ENCODE data around the gene SLC1A1. TPM values are rescaled to one million over a fixed set of nuclear protein-coding genes. Genes with fewer than 3 reads are reported as not detected.

SLC1A1 gene
- total RNA-seq, 6 experiments from 2014 or later = 22.0 to 82.7 (median 38.7) TPM

- H3K4me3 ChIP-seq = no peak overlapping the region
- no peaks in the 10 kb centered on the region for H3K9me3 ChIP-seq
- WGBS (ENCODE audit: insufficient coverage, low coverage, low lambda C conversion rate, missing lambda C conversion rate) = 17% methylated on average over 1 of the region's 1 CpG
- TF ChIP-seq POLR2A (IDR thresholded peaks at IDR 0.05) (no peak), CTCF (IDR thresholded peaks at IDR 0.05) (no peak)
- peaks cover 0 to 14% (median 2%) of the 10 kb centered on the region in 4 donors for H3K36me3 ChIP-seq
- no peaks in the 10 kb centered on the region for H3K27me3 ChIP-seq
- ATAC-seq (peak; percentile 39 to 65 (median 59)), DNase-seq (peak in 1 of 3 donors; percentile 75)
- intact Hi-C loops (cut with DNase I) = no loop called here
- peaks cover 0 to 85% (median 33%) of the 10 kb centered on the region in 4 donors for H3K4me1 ChIP-seq
- H3K27ac ChIP-seq = peak overlapping the region; percentile 72 to 97 (median 94)
Observed at GRCh38 chr9:4581861-4582565, 91.7 kb downstream of the SLC1A1 start.

DNA sequence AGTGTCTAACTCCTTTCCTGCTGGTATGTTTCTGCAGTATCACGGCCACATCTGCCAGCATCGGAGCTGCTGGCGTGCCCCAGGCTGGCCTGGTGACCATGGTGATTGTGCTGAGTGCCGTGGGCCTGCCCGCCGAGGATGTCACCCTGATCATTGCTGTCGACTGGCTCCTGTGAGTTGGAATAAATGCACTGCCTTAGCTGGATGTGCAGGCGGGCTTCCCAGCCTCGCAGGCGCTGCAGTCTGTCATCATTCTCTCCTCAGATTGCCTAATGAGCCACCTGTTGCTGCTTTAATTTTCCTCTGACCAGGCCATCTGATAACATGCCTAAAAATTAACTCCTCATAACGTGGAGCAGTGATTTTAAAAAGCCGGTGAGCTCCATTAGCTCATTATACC, 92.7 kb downstream of the SLC1A1 start:
- TF ChIP-seq CTCF (IDR thresholded peaks at IDR 0.05) = no peak
- no peak for TF ChIP-seq POLR2A (IDR thresholded peaks at IDR 0.05)
- intact Hi-C loops (cut with DNase I) = no loop called here
- ATAC-seq (peak in 3 of 4 donors; percentile 14 to 35 (median 24)), DNase-seq (peak; percentile 30 to 57 (median 56))
- peak overlapping the region; percentile 72 to 97 (median 94) for H3K27ac ChIP-seq
- WGBS (ENCODE audit: insufficient coverage, low coverage, low lambda C conversion rate, missing lambda C conversion rate) = 39% methylated on average over 7 of the region's 12 CpGs
- H3K9me3 ChIP-seq = no peaks in the 10 kb centered on the region
- H3K27me3 ChIP-seq = no peaks in the 10 kb centered on the region
- H3K36me3 ChIP-seq = peaks cover 0 to 13% (median 0%) of the 10 kb centered on the region in 4 donors
- peaks cover 0 to 85% (median 33%) of the 10 kb centered on the region in 4 donors for H3K4me1 ChIP-seq
- no peak overlapping the region for H3K4me3 ChIP-seq

GRCh38 chr9:4584636-4585035, 94.4 kb downstream of the SLC1A1 start:
- Histone ChIP-seq H3K4me3 (no peak overlapping the region), H3K27me3 (no peaks in the 10 kb centered on the region), H3K27ac (peak overlapping the region; percentile 65 to 97 (median 94)), H3K4me1 (peaks cover 0 to 68% (median 31%) of the 10 kb centered on the region in 4 donors), H3K9me3 (no peaks in the 10 kb centered on the region), H3K36me3 (peaks cover 0 to 13% (median 0%) of the 10 kb centered on the region in 4 donors)
- intact Hi-C loops (cut with DNase I) = no loop called here
- no peak for TF ChIP-seq POLR2A (IDR thresholded peaks at IDR 0.05)
- no peak for TF ChIP-seq CTCF (IDR thresholded peaks at IDR 0.05)
- DNase-seq = peak; percentile 53 to 75 (median 71)
- ATAC-seq = peak; percentile 64 to 89 (median 80)
- 0% methylated on average over 1 of the region's 1 CpG for WGBS (ENCODE audit: insufficient coverage, low coverage, low lambda C conversion rate, missing lambda C conversion rate)

GRCh38 chr9:4585135-4585534, 94.9 kb downstream of the SLC1A1 start:
- no peak overlapping the region for H3K4me3 ChIP-seq
- no peaks in the 10 kb centered on the region for H3K27me3 ChIP-seq
- ATAC-seq (peak in 3 of 4 donors; percentile 6 to 15 (median 8)), DNase-seq (peak in 1 of 3 donors; percentile 56)
- 61% methylated on average over 3 of the region's 5 CpGs for WGBS (ENCODE audit: insufficient coverage, low coverage, low lambda C conversion rate, missing lambda C conversion rate)
- peaks cover 0 to 68% (median 29%) of the 10 kb centered on the region in 4 donors for H3K4me1 ChIP-seq
- TF ChIP-seq CTCF (IDR thresholded peaks at IDR 0.05) (no peak), POLR2A (IDR thresholded peaks at IDR 0.05) (no peak)
- peak overlapping the region; percentile 65 to 97 (median 94) for H3K27ac ChIP-seq
- H3K9me3 ChIP-seq = no peaks in the 10 kb centered on the region
- peaks cover 0 to 13% (median 0%) of the 10 kb centered on the region in 4 donors for H3K36me3 ChIP-seq
- intact Hi-C loops (cut with DNase I) = no loop called here
